K562 (cell line): ENCODE measurements around the gene SPATA31C1.
"Not testable (repeated sequence)": the region's sequence is repeated elsewhere in the genome, so short reads cannot be mapped to it uniquely, and the experiment has no call there.

Experiments used
- CEBPG ChIP-seq, 3 experiments: fragments of 200-800 bp in 1 of 3; sonication (Bioruptor generic) in 1 of 3; sonication (generic) in 1 of 3; formaldehyde crosslinking in 1 of 3; IDR thresholded peaks in 2 of 3; conservative IDR thresholded peaks in 1 of 3; 2 replicates each; pipeline versions ENCODE4 v1.6.1 to v1.8.0; 2016 to 2022; ENCODE audit warnings: missing compliant biosample characterization in 2 of 3, missing genetic modification characterization in 2 of 3, mild to moderate bottlenecking in 1 of 3, missing genetic modification reagents in 1 of 3
- GATA2 ChIP-seq: sonication (generic); formaldehyde crosslinking; IDR thresholded peaks from 2 replicates; pipeline ENCODE4 v1.4.0; 2020; ENCODE audit warnings: mild to moderate bottlenecking, missing genetic modification reagents
- GATAD2A ChIP-seq: fragments of 450-650 bp; IDR thresholded peaks from 2 replicates; pipeline ENCODE4 v1.6.1; 2017
- TF ChIP-seq, protein P1 (sequence below), 2 experiments: fragments of 450-650 bp; formaldehyde crosslinking in 1 of 2; IDR thresholded peaks; 2 replicates each; pipeline versions ENCODE4 v1.4.0 to v1.6.1; 2014 to 2020; ENCODE audit warnings: mild to moderate bottlenecking in 2 of 2, borderline replicate concordance in 1 of 2, low read depth in 1 of 2
- TF ChIP-seq, protein P2 (sequence below): IDR thresholded peaks from 2 replicates; pipeline ENCODE4 v1.6.1; 2016; ENCODE audit warnings: missing genetic modification characterization, missing compliant biosample characterization
- TF ChIP-seq, protein P3 (sequence below), 3 experiments: IDR thresholded peaks in 2 of 3; conservative IDR thresholded peaks in 1 of 3; 2 replicates each; pipeline ENCODE4 v1.5.1; 2011 to 2012; ENCODE audit warnings: low read length in 3 of 3, mild to moderate bottlenecking in 3 of 3, control low read depth in 2 of 3, improper control_type of control experiment in 1 of 3, inconsistent platforms in 1 of 3, low read depth in 1 of 3, mixed read lengths in 1 of 3, moderate library complexity in 1 of 3; ENCODE audit not compliant: insufficient read depth in 2 of 3

DNA sequence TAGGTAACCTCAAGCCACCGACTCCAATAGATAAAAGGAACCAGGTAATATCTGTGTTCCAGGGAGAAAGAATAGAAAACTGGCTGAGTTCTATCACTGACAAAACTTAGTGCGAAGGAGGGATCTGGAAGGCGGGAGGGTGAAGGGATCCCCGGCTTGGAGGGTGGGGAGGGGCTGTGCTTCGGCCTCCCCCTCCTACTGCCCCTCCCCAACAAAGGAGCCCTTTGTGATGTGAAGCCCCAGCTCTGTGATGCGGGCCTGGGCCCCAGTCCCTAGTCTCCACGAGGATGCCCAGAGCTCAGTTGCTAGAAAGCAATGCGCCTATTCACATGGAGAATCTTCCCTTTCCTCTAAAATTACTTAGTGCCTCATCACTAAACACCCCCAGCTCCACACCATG, at the start of gene SPATA31C1:
- not testable (repeated sequence) for TF ChIP-seq GATAD2A; GATA2 (CRISPR knock-in tag); CEBPG (CRISPR knock-in tag; IDR thresholded peaks at IDR 0.05); CEBPG (tag; conservative IDR thresholded peaks at IDR 0.05 in 1 of 2, IDR thresholded peaks at IDR 0.05 in 1 of 2)
- TF ChIP-seq, protein P1, sequence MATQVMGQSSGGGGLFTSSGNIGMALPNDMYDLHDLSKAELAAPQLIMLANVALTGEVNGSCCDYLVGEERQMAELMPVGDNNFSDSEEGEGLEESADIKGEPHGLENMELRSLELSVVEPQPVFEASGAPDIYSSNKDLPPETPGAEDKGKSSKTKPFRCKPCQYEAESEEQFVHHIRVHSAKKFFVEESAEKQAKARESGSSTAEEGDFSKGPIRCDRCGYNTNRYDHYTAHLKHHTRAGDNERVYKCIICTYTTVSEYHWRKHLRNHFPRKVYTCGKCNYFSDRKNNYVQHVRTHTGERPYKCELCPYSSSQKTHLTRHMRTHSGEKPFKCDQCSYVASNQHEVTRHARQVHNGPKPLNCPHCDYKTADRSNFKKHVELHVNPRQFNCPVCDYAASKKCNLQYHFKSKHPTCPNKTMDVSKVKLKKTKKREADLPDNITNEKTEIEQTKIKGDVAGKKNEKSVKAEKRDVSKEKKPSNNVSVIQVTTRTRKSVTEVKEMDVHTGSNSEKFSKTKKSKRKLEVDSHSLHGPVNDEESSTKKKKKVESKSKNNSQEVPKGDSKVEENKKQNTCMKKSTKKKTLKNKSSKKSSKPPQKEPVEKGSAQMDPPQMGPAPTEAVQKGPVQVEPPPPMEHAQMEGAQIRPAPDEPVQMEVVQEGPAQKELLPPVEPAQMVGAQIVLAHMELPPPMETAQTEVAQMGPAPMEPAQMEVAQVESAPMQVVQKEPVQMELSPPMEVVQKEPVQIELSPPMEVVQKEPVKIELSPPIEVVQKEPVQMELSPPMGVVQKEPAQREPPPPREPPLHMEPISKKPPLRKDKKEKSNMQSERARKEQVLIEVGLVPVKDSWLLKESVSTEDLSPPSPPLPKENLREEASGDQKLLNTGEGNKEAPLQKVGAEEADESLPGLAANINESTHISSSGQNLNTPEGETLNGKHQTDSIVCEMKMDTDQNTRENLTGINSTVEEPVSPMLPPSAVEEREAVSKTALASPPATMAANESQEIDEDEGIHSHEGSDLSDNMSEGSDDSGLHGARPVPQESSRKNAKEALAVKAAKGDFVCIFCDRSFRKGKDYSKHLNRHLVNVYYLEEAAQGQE (IDR thresholded peaks at IDR 0.05; ENCODE audit: borderline replicate concordance): not testable (repeated sequence)
- TF ChIP-seq, protein P1 (CRISPR knock-in tag; IDR thresholded peaks at IDR 0.05; ENCODE audit: low read depth): not testable (repeated sequence)
- TF ChIP-seq, protein P2, sequence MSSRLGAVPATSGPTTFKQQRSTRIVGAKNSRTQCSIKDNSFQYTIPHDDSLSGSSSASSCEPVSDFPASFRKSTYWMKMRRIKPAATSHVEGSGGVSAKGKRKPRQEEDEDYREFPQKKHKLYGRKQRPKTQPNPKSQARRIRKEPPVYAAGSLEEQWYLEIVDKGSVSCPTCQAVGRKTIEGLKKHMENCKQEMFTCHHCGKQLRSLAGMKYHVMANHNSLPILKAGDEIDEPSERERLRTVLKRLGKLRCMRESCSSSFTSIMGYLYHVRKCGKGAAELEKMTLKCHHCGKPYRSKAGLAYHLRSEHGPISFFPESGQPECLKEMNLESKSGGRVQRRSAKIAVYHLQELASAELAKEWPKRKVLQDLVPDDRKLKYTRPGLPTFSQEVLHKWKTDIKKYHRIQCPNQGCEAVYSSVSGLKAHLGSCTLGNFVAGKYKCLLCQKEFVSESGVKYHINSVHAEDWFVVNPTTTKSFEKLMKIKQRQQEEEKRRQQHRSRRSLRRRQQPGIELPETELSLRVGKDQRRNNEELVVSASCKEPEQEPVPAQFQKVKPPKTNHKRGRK (tag): not testable (repeated sequence)
- TF ChIP-seq, protein P3, sequence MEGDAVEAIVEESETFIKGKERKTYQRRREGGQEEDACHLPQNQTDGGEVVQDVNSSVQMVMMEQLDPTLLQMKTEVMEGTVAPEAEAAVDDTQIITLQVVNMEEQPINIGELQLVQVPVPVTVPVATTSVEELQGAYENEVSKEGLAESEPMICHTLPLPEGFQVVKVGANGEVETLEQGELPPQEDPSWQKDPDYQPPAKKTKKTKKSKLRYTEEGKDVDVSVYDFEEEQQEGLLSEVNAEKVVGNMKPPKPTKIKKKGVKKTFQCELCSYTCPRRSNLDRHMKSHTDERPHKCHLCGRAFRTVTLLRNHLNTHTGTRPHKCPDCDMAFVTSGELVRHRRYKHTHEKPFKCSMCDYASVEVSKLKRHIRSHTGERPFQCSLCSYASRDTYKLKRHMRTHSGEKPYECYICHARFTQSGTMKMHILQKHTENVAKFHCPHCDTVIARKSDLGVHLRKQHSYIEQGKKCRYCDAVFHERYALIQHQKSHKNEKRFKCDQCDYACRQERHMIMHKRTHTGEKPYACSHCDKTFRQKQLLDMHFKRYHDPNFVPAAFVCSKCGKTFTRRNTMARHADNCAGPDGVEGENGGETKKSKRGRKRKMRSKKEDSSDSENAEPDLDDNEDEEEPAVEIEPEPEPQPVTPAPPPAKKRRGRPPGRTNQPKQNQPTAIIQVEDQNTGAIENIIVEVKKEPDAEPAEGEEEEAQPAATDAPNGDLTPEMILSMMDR (IDR thresholded peaks at IDR 0.05 in 2 of 3, conservative IDR thresholded peaks at IDR 0.05 in 1 of 3; ENCODE audit: insufficient read depth in 2 of 3, low read depth in 1 of 3, low read length in 3 of 3): not testable (repeated sequence)
